Osteoblast (primary cell): ENCODE data around the gene RPL6. TPM values are rescaled to one million over a fixed set of nuclear protein-coding genes. Genes with fewer than 3 reads are reported as not detected.

Source experiments
- DNase-seq: peaks from one replicate; pipeline ENCODE4 v3.0.0; 2011; ENCODE audit warnings: low spot score, mixed read lengths; ENCODE audit not compliant: insufficient read length; ENCODE audit errors: missing footprints
- H2AFZ ChIP-seq: 2 replicates; pipeline ENCODE4 v1.6.0; 2011; ENCODE audit warnings: mild to moderate bottlenecking, low read length
- H3K27ac ChIP-seq: 2 replicates; pipeline ENCODE4 v1.5.1; 2011; ENCODE audit warnings: mild to moderate bottlenecking, low read depth, low read length, moderate library complexity
- H3K27me3 ChIP-seq: 2 replicates; pipeline ENCODE4 v1.6.0; 2012; ENCODE audit warnings: mild to moderate bottlenecking, control low read depth, inconsistent platforms, low read length, moderate library complexity; ENCODE audit not compliant: insufficient read depth
- H3K36me3 ChIP-seq: 2 replicates; pipeline ENCODE4 v1.5.1; 2011; ENCODE audit warnings: mild to moderate bottlenecking, low read length, control low read depth, moderate library complexity; ENCODE audit not compliant: insufficient read depth
- H3K4me1 ChIP-seq: 2 replicates; pipeline ENCODE4 v1.5.1; 2011; ENCODE audit warnings: mild to moderate bottlenecking, low read length, control low read depth, moderate library complexity; ENCODE audit not compliant: insufficient read depth
- H3K4me2 ChIP-seq: 2 replicates; pipeline ENCODE4 v1.6.0; 2011; ENCODE audit warnings: mild to moderate bottlenecking, low read length; ENCODE audit not compliant: insufficient read depth
- H3K4me3 ChIP-seq: fragments of 200-600 bp; sonication (generic); 3 replicates; pipeline ENCODE4 v1.5.1; 2012; ENCODE audit warnings: mild to moderate bottlenecking, low read length, inconsistent platforms; ENCODE audit not compliant: insufficient read depth
- H3K79me2 ChIP-seq: 2 replicates; pipeline ENCODE4 v1.6.0; 2012; ENCODE audit warnings: mild to moderate bottlenecking, low read length, control low read depth, inconsistent platforms; ENCODE audit not compliant: insufficient read depth
- H3K9me3 ChIP-seq: 2 replicates; pipeline ENCODE4 v1.5.1; 2011; ENCODE audit warnings: low read depth, low read length, control low read depth
- H4K20me1 ChIP-seq: 2 replicates; pipeline ENCODE4 v1.6.0; 2012; ENCODE audit warnings: mild to moderate bottlenecking, low read length, control low read depth; ENCODE audit not compliant: insufficient read depth
- total RNA-seq: library from RNA; depleted of rRNA; stranded (reverse); fragments of >200 nt; gene quantifications from 2 replicates; pipeline ENCODE4 v1.2.3, GENCODE V29; 2012
- TF ChIP-seq, protein P1 (sequence below): IDR thresholded peaks from 2 replicates; pipeline ENCODE4 v1.5.1; 2011; ENCODE audit warnings: mild to moderate bottlenecking, low read depth, low read length, moderate library complexity; ENCODE audit errors: extremely low read depth

The RPL6 gene
- total RNA-seq, 1 donor: 918 TPM

DNA sequence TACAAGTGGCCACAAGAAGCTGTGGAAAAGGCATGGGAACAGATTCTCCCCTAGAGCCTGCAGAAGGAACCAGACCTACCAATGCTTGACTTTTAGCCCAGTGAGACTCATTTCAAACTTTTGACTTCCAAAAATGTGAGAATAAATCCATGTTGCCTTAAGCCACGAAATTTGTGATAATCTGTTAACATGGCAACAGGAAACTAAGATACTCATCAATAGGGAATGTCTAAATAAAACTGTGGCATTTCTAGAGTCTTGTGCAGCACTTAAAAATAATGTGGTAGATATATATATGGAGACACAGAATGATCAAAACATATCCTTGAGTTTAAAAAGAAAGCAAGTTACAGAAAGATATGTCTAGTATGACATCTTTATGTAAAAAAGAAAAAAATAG lies 39.2 kb downstream of the RPL6 start:
- TF ChIP-seq, protein P1, sequence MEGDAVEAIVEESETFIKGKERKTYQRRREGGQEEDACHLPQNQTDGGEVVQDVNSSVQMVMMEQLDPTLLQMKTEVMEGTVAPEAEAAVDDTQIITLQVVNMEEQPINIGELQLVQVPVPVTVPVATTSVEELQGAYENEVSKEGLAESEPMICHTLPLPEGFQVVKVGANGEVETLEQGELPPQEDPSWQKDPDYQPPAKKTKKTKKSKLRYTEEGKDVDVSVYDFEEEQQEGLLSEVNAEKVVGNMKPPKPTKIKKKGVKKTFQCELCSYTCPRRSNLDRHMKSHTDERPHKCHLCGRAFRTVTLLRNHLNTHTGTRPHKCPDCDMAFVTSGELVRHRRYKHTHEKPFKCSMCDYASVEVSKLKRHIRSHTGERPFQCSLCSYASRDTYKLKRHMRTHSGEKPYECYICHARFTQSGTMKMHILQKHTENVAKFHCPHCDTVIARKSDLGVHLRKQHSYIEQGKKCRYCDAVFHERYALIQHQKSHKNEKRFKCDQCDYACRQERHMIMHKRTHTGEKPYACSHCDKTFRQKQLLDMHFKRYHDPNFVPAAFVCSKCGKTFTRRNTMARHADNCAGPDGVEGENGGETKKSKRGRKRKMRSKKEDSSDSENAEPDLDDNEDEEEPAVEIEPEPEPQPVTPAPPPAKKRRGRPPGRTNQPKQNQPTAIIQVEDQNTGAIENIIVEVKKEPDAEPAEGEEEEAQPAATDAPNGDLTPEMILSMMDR: no peak
- H3K4me2 ChIP-seq: no peak overlapping the region
- H4K20me1 ChIP-seq: peaks cover 32% of the 10 kb centered on the region
- no peaks in the 10 kb centered on the region for H3K36me3 ChIP-seq
- peaks cover 84% of the 10 kb centered on the region for H3K79me2 ChIP-seq
- no peak for DNase-seq
- no peak overlapping the region for H2AFZ ChIP-seq
- H3K27ac ChIP-seq: no peak overlapping the region
- no peaks in the 10 kb centered on the region for H3K9me3 ChIP-seq
- no peaks in the 10 kb centered on the region for H3K27me3 ChIP-seq
- H3K4me1 ChIP-seq: no peaks in the 10 kb centered on the region
- no peak overlapping the region for H3K4me3 ChIP-seq

DNA sequence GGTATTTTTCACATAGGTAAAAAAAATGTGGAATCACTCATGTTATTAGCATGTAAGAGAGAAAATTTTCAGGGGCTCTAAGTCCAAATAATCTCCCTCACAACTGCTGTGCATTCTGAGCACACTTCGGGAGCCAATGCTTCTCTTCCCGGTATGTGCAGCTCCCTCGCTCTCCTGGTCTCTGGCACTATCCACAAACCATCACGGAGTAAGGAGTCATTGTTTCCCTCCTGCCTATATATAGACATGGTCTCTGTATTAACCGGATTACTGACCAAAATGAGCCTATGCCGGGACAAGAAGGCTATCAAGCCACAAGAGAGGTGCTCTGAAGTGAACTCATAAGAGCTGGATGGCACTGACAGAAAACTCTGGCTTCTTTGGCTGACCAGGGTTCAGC lies 40.5 kb downstream of the RPL6 start:
- TF ChIP-seq, protein P1: no peak
- DNase-seq: no peak
- H2AFZ ChIP-seq: no peak overlapping the region
- no peaks in the 10 kb centered on the region for H3K4me1 ChIP-seq
- H3K27ac ChIP-seq: no peak overlapping the region
- no peak overlapping the region for H3K4me2 ChIP-seq
- H3K4me3 ChIP-seq: no peak overlapping the region
- H4K20me1 ChIP-seq: peaks cover 26% of the 10 kb centered on the region
- no peaks in the 10 kb centered on the region for H3K27me3 ChIP-seq
- no peaks in the 10 kb centered on the region for H3K36me3 ChIP-seq
- peaks cover 75% of the 10 kb centered on the region for H3K79me2 ChIP-seq
- no peaks in the 10 kb centered on the region for H3K9me3 ChIP-seq

DNA sequence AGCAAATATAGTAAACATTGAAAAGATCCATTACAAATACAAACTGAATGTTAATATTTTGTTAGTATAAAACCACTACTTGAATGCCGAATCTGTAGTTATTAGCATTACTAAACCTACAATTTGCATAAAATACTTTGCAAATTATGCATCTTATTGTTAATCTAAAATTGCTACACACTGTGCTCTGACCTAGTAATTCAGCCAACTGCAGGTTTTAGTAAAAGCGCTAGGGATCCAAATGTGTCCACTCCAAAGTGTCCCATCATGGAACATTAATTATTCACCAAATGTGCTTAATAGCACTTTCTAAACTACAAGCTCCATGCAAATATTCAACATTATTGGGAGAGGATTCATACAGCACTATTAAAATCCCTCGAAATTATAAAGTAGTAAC lies 41.4 kb downstream of the RPL6 start:
- no peak overlapping the region for H3K4me3 ChIP-seq
- H3K79me2 ChIP-seq: peaks cover 73% of the 10 kb centered on the region
- H2AFZ ChIP-seq: no peak overlapping the region

GRCh38 chr12:112362310-112362709 lies 47.1 kb downstream of the RPL6 start:
- no peaks in the 10 kb centered on the region for H3K36me3 ChIP-seq
- H3K79me2 ChIP-seq: peaks cover 61% of the 10 kb centered on the region
- peaks cover 19% of the 10 kb centered on the region for H4K20me1 ChIP-seq
- H3K4me2 ChIP-seq: no peak overlapping the region
- H3K27ac ChIP-seq: no peak overlapping the region
- no peaks in the 10 kb centered on the region for H3K4me1 ChIP-seq
- H3K27me3 ChIP-seq: no peaks in the 10 kb centered on the region
- no peak overlapping the region for H3K4me3 ChIP-seq
- no peak overlapping the region for H2AFZ ChIP-seq
- no peaks in the 10 kb centered on the region for H3K9me3 ChIP-seq
- no peak for DNase-seq
- TF ChIP-seq, protein P1: no peak

More for the DNA sequence above, 41.4 kb downstream of the RPL6 start:
- Histone ChIP-seq H3K36me3 (no peaks in the 10 kb centered on the region), H3K27ac (no peak overlapping the region), H3K4me2 (no peak overlapping the region), H3K9me3 (no peaks in the 10 kb centered on the region), H3K4me1 (no peaks in the 10 kb centered on the region), H3K27me3 (no peaks in the 10 kb centered on the region), H4K20me1 (peaks cover 20% of the 10 kb centered on the region)
- DNase-seq: no peak
- TF ChIP-seq, protein P1: no peak
